Lower leg skin (tissue), 4 donors: ENCODE data around the gene MRPS2. TPM values are rescaled to one million over a fixed set of nuclear protein-coding genes. Genes with fewer than 3 reads are reported as not detected.
"Not testable (repeated sequence)": the region's sequence is repeated elsewhere in the genome, so short reads cannot be mapped to it uniquely, and the experiment has no call there.

Experiments used
- DNase-seq, 2 donors: peaks; one replicate each; pipeline ENCODE4 v3.0.0-alpha.2; 2019; ENCODE audit warnings: low spot score in 2 of 2
- H3K4me3 ChIP-seq: fragments of 200-600 bp; sonication (generic); 2 replicates; pipeline ENCODE4 v1.5.1; 2017; ENCODE audit warnings: mild to moderate bottlenecking, low read depth; ENCODE audit not compliant: poor library complexity, severe bottlenecking
- CTCF ChIP-seq, 3 donors: fragments of 450-650 bp; IDR thresholded peaks; one replicate each; pipeline ENCODE4 v1.5.1; 2016; ENCODE audit warnings: antibody characterized with exemption in 3 of 3, mild to moderate bottlenecking in 3 of 3, moderate library complexity in 2 of 3
- POLR2A ChIP-seq, 2 donors: fragments of 450-650 bp; IDR thresholded peaks; one replicate each; pipeline ENCODE4 v1.6.1; 2016 to 2017; ENCODE audit warnings: antibody characterized with exemption in 2 of 2, mild to moderate bottlenecking in 1 of 2, moderate library complexity in 1 of 2
- WGBS, 2 donors: methylation state at CpG; one replicate each; pipeline ENCODE4 v1.1.5; 2018; 5-methylcytosine and 5-hydroxymethylcytosine counted together
- intact Hi-C: fragments of 100-400 bp; cut with DNase I; formaldehyde crosslinking; loops from one replicate; pipeline ENCODE4 v1.15.0; 2023; ENCODE audit warnings: low total_unique reads
- total RNA-seq, 4 donors: library from RNA; depleted of rRNA; stranded (reverse); fragments of >200 nt; gene quantifications; one replicate each; pipeline ENCODE4 v1.1.0, GENCODE V29; 2016

MRPS2 gene
- total RNA-seq, 4 donors from 2014 or later, result 41.3 to 61.6 (median 49.7) TPM

- intact Hi-C loops, result no loop called here
- 70 to 85% methylated on average over 25 to 27 of the region's 28 CpGs for WGBS, 2 donors
- DNase-seq, result peak in 1 of 2 donors; percentile 78
- TF ChIP-seq CTCF (IDR thresholded peaks at IDR 0.05) (no peak), POLR2A (IDR thresholded peaks at IDR 0.05) (no peak)
- H3K4me3 ChIP-seq, result no peak overlapping the region
Measured at GRCh38 chr9:135547756-135548736, 47.6 kb downstream of the MRPS2 start.

GRCh38 chr9:135549478-135550343, 49.2 kb downstream of the MRPS2 start:
- 86 to 88% methylated on average over 20 to 22 of the region's 28 CpGs for WGBS, 2 donors
- intact Hi-C loops, H3K4me3 ChIP-seq: not testable (repeated sequence)
- peak in 1 of 2 donors; percentile 52 for DNase-seq

GRCh38 chr9:135550344-135550918, 49.9 kb downstream of the MRPS2 start:
- no peak overlapping the region for H3K4me3 ChIP-seq
- 46 to 47% methylated on average over 9 to 16 of the region's 17 CpGs for WGBS, 2 donors
- TF ChIP-seq CTCF (IDR thresholded peaks at IDR 0.05) (no peak), POLR2A (IDR thresholded peaks at IDR 0.05) (no peak)
- DNase-seq, result peak in 1 of 2 donors; percentile 81
- intact Hi-C loops, result no loop called here

GRCh38 chr9:135551031-135551430, 50.5 kb downstream of the MRPS2 start:
- DNase-seq, result peak in 1 of 2 donors; percentile 64
- intact Hi-C loops, result no loop called here
- WGBS, 2 donors, result 31 to 34% methylated on average over 12 to 14 of the region's 14 CpGs
- TF ChIP-seq CTCF (IDR thresholded peaks at IDR 0.05) (no peak), POLR2A (IDR thresholded peaks at IDR 0.05) (no peak)
- no peak overlapping the region for H3K4me3 ChIP-seq

- H3K4me3 ChIP-seq, result no peak overlapping the region
- peak in 1 of 2 donors; percentile 84 for DNase-seq
- intact Hi-C loops, result no loop called here
- no peak for TF ChIP-seq CTCF (IDR thresholded peaks at IDR 0.05)
- TF ChIP-seq POLR2A (IDR thresholded peaks at IDR 0.05), result no peak
- 87 to 89% methylated on average over 12 to 13 of the region's 13 CpGs for WGBS, 2 donors
Measured at GRCh38 chr9:135551456-135551855, 51.0 kb downstream of the MRPS2 start.
